GM12865 (cell line): ENCODE measurements around the gene APBA2.

ENCODE experiments used
- DNase-seq: peaks from one replicate; pipeline ENCODE4 v3.0.0; 2010; ENCODE audit warnings: low read depth
- H3K4me3 ChIP-seq: 2 replicates; pipeline ENCODE4 v1.5.1; 2011; ENCODE audit warnings: mild to moderate bottlenecking, low read depth, low read length, control low read depth
- TF ChIP-seq, protein P1 (sequence below): IDR thresholded peaks from 2 replicates; pipeline ENCODE4 v1.5.1; 2011; ENCODE audit warnings: low read length, control low read depth, low read depth, inconsistent platforms; ENCODE audit not compliant: insufficient read depth; ENCODE audit errors: missing control alignments

APBA2 gene

DNA sequence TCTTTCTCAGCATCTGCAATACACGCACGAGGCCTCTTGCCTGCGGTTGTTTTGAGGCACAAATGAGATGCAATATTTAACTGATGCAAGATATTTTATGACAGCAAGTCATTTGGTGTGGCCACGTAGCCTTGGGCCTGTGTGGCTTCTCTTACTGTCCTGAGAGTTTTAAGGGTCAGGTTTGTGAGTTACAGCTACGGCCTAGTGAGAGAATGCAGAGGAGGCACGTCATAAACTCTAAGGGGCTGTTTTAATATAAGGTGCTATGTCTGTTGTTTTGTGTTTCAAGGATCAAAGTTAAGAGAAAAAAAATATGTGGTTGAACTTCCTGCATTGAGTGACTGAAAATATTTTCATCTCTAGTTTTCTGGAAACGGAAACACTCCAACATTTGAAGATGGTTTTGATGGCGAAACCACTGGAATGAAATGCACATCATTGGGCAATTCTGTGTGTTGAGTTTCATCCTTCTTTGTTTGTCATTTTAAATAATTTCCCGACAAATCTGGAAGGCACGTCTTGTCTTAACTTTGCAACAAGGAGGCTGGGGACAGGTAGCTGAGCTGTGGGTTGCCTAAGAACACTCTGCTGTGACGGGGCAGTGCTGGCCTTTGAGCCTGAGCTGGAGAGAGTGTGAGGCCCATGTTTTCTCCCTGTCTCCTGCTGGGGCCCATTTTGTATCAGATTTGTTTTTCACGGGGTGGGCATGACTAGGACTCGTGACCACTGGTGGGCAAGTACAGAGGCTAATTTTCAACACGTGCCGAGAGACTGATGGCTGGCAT, 5.1 kb downstream of the APBA2 start:
- DNase-seq: no peak
- H3K4me3 ChIP-seq: no peak overlapping the region
- TF ChIP-seq, protein P1, sequence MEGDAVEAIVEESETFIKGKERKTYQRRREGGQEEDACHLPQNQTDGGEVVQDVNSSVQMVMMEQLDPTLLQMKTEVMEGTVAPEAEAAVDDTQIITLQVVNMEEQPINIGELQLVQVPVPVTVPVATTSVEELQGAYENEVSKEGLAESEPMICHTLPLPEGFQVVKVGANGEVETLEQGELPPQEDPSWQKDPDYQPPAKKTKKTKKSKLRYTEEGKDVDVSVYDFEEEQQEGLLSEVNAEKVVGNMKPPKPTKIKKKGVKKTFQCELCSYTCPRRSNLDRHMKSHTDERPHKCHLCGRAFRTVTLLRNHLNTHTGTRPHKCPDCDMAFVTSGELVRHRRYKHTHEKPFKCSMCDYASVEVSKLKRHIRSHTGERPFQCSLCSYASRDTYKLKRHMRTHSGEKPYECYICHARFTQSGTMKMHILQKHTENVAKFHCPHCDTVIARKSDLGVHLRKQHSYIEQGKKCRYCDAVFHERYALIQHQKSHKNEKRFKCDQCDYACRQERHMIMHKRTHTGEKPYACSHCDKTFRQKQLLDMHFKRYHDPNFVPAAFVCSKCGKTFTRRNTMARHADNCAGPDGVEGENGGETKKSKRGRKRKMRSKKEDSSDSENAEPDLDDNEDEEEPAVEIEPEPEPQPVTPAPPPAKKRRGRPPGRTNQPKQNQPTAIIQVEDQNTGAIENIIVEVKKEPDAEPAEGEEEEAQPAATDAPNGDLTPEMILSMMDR: no peak

DNA sequence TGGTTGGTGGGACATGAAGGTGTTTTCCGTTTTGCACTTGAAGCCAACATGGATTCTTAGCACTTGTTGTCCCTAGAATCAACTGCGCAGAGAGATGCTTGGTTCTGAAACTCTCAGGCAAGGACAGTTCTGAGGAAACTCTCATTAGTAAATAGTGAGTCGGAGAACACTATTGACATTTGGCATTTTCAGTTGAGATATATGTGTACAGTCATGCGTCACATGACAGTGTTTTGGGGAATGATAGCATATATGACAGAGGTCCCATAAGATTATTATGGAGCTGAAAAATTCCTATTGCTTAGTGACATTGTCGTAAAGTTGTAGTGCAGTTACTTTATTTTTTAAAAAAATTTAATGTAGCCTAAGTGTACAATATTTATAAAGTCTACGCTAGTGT, 5.8 kb downstream of the APBA2 start:
- H3K4me3 ChIP-seq: no peak overlapping the region
- TF ChIP-seq, protein P1: no peak
- DNase-seq: no peak

DNA sequence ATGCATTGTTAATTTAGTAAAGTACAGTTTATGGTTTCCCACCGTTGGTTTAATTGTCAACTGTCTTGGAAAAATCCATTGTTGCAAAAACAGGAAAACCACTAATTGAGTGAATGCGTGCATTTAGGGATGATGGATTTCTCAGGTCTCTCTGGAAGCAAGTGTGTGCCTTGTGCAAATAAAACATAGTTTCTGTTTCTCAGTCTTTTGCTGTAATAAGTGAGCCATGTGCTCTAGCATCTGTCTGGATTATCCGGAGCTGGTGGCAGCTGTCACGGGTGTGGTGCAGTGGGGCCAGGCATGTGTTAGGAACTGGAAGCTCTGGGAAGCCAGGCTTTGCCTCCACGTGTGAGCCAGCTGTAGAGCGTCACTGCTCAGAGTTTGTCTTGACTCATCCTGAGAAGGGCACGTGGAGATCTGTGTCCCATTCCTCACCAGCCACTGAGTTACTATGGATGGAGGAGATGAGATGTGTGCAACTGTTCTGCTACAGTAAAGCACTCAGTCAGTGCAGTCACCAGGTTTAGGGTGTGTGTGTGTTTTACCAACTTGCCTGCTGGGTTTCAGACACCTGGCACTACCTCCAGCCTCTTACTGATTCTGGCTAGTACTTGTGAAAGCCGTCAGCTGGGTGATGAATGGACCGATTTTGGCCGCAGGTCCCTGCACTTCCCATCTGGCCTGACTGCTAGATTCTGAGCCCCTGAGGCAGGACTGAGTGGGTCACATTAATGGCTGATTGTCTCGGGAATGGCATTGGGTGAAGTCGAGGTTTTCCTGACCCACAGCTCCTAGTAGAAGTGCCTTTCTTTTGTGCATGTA, 7.2 kb downstream of the APBA2 start:
- H3K4me3 ChIP-seq: no peak overlapping the region
- no peak for DNase-seq
- TF ChIP-seq, protein P1: no peak

- DNase-seq: no peak
- H3K4me3 ChIP-seq: no peak overlapping the region
- TF ChIP-seq, protein P1: no peak
Observed at GRCh38 chr15:28894631-28895030, 8.9 kb downstream of the APBA2 start.

DNA sequence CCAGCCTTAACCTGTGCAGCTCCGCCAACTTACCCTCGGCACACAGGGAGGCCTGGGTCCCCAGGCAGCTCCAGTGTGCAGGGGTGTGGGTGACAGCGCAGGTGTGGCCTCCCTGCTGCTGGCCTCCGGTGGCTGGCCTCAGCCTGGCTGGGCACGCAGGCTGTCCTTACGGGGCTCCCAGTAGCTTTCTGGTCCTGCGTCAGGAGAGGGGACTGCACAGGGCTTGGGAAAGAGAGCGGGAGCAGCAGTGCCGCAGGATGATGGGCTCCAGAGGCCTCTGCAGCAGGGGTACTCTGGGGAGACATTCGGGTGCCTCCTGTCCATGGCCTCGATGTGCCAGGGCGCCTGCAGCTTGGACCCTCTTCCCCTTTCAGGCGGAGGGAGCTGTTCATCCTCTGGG, 9.4 kb downstream of the APBA2 start:
- no peak overlapping the region for H3K4me3 ChIP-seq
- TF ChIP-seq, protein P1: no peak
- no peak for DNase-seq

- TF ChIP-seq, protein P1: no peak
- no peak for DNase-seq
- no peak overlapping the region for H3K4me3 ChIP-seq
Observed at GRCh38 chr15:28895566-28895965, 9.8 kb downstream of the APBA2 start.
